NCI-H446 (cell line): ENCODE results near the gene CALHM2.
"Not testable (repeated sequence)": the region's sequence is repeated elsewhere in the genome, so short reads cannot be mapped to it uniquely, and the experiment has no call there.

Experiments
- DNase-seq, 2 experiments: peaks; one replicate each; lab custom pipeline; 2025; lab: John Stamatoyannopoulos, UW

The CALHM2 gene

GRCh38 chr10:103450201-103450695, 1.9 kb downstream of the CALHM2 start:
- DNase-seq: no peak

DNA sequence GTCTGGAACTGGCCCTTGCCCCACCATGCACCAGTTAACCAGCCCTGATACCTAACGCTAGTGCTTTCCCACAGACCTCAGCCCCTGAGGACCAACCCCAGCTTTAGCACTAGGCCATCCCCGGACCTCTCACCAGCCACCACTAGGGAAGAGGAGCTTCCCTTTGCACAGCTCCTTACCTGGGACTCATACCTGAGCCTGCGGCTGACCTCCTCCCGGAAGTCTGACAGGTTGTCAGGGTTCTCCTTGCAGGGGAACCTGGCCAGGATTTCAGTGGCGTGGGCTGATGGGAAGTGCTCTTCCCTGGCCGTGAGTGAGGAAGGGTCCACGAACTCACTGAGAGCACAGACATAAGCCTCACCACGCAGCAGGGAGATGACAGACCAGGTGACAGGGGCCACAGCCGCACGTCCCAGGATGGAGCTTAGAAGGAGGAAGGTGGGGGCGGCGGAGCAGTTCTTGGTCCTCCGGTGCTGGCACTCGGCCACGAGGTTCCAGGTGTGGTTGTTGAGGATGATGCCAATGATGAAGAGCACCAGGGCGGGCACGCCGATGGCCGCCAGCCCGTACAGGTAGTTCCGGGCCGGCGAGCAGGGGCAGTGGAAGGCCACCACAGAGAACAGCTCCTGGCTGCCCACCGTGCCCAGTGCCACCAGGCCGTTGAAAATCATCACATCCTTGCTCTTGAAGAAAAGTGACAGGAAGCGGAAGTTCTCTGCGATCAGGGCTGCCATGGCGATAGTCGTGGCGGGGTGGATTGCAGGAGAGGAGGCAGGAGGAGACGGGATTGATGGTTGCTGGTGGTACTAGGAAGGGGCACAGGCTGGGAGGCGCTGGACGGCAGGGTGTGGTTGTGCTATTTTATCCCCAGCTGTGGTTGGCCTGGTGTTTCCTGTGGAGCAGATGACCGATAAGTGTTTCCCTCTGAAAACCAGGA, 2.7 kb downstream of the CALHM2 start:
- no peak for DNase-seq

DNA sequence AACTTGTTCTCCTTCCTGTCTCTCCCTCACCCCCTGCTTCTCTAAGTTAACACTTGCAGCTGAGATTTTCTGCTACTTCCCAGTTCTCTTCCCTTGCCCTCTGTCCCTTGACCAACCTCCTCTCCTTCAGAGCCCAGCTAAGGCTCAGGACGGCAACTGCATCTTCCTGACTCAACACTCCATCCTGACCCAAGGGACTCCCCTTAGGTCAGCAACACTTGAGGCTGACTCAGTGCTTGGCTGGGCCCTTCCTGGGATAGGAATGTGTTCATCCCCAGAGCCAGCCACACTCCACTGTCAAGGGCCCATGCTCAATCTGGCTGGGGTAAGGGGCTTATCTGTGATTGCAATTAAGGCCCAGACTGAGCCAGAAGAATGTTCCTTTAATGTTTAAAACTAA, 3.4 kb downstream of the CALHM2 start:
- no peak for DNase-seq

DNA sequence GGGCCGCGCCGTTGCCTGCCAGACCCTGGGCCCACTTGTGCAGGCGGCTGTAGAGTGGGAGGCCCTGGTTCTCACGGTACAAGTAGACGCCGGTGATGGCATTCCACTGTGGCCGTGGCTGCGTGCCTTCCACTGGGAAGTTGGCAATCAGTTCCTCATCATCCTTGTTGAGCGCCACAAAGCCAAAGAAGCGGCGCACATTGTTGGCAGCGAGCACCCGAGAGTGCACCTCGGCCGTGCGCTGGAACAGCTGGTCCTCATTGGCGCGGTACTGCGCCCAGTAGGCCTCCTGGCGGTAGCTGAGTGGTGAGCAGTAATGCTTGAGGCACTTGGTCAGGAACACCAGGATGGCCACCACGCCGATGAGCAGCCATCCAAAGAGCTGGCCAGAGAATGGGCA, 5.0 kb downstream of the CALHM2 start:
- DNase-seq: no peak

DNA sequence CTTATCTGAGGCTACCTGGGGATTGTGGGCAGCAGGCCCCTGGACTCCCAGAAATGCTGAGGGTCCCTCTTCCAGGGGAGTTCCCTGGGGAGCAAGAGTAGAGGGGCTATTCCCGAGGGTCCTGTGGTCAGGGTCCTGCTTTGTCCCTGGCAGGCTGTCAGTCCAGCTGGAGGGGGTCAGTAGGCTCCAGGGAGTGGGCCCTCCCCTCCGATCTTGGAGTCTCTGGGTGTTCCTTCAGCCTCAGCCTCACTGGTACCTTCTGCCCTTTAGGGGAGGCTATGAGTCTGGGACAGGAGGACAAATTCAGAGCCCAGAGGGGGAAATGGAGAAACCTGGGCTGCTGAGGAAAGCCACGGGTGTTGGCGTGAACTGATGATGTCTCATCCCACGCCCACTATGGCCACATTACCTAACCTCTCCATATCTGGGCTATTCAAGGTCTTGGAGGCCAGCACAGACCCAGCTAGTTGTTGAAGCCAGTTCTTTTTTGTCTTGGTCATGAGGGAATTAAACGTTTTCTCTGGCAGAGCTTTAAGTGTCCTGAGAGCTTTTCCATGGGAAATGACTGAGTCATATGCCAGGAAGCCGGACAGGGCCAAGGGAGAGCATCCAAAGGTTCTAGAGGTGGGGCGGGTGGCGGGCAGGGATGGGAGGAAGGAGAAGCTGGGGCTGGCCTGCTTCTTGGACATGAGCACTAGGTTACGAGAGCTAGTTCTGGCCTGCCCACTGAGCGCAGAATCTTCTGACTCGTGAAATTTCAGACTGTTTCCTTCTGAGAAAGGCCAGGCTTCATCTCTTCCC, 6.2 kb downstream of the CALHM2 start:
- no peak for DNase-seq

GRCh38 chr10:103445366-103445765, 6.8 kb downstream of the CALHM2 start:
- no peak for DNase-seq

DNA sequence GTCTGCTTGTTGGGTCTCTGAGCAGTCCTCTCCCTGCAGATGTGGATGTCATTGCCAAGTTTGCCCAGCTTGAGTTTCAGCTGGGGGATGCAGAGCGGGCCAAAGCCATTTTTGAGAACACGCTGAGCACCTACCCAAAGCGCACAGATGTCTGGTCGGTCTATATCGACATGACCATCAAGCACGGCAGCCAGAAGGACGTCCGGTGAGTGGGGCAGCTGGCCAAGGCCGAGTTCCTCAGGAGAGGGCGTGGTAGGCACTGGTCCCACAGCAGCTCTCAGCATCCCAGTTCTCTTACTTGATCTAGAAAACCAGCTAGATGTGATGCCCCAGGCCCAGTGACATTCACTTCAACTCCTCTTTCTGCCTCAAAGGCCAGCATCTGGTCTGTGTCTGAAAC, 7.7 kb downstream of the CALHM2 start:
- DNase-seq: no peak

DNA sequence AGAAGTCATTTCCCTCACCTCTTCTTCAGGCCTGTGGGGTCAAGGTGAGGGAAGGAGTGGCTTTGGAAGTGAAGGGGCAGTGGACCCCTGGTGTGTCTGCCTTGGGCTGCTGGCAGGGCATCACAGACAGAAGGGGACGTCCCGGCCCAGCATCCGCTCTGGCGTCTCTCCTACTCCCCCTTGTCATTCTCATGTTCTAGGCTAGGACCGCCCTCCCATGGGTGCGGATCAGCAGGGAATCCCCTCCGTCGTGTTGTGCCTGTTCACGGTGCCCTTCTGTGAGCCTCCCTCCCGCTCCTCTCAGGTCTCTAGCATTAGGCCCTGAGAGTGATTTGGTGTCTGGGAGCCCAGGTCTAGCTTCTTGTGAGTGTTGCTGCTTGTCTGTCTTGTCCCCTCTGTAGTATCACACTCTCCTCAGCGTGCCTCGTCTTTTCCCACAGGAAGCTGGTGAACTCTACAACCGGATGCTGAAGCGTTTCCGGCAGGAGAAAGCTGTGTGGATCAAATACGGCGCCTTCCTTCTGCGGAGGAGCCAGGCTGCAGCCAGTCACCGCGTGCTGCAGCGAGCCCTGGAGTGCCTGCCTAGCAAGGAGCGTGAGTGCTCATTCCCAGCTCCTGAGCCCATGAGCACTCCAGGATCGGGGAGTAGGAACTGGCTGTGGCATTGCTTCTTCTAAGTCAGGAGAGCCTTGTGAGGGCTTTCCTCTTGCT, 8.5 kb downstream of the CALHM2 start:
- no peak for DNase-seq

GRCh38 chr10:103442031-103442461, 10.1 kb downstream of the CALHM2 start:
- DNase-seq: no peak

DNA sequence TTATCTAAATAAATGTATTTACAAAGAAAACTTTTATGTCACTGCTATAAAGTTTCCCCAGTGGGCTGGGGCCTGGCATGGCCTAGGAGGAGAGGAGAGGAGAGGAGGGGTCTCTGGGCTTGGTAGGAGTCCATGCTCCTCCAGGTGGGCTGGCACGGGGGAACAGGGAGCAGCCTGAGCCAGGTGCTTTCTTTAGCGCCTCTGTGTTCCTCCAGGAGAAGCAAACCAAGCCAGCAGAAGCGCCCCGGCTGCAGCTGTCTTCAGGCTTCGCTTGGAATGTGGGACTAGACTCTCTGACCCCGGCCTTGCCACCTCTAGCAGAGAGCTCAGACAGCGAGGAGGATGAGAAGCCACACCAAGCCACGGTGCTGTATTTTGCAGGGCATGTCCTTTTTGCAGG, 10.6 kb downstream of the CALHM2 start:
- DNase-seq: no peak

DNA sequence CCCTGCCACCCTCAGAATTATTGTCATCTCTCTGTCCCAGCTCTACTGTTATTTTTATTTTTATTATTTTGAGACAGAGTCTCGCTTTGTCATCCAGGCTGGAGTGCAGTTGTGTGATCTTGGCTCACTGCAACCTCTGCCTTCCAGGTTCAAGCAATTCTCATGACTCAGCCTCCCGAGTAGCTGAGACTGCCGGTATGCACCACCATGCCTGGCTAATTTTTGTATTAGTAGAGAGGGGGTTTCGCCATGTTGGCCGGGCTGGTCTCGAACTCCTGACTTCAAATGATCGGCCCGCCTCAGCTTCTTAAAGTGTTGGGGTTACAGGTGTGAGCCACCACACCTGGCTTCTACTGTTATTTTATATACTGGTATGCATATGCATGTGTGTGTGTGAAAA, 11.0 kb downstream of the CALHM2 start:
- no peak for DNase-seq

DNA sequence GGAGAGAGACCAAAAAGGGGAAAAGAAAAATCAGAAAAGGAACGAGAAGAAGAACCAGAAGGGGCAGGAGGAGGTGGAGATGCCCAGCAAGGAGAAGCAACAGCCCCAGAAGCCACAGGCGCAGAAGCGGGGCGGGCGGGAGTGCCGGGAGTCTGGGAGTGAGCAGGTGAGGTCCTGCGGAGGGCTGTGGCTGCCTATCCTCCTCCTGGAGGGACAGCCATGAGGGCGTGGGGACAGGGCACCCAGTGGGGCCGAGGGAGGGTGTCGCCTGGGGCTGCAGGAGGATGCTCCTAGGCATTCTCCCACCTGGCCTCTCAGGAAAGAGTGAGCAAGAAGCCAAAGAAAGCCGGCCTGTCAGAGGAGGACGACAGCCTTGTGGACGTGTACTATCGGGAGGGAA, 11.8 kb downstream of the CALHM2 start:
- no peak for DNase-seq

GRCh38 chr10:103439776-103440175, 12.4 kb downstream of the CALHM2 start:
- no peak for DNase-seq

GRCh38 chr10:103433858-103434257, 18.3 kb downstream of the CALHM2 start:
- no peak for DNase-seq

DNA sequence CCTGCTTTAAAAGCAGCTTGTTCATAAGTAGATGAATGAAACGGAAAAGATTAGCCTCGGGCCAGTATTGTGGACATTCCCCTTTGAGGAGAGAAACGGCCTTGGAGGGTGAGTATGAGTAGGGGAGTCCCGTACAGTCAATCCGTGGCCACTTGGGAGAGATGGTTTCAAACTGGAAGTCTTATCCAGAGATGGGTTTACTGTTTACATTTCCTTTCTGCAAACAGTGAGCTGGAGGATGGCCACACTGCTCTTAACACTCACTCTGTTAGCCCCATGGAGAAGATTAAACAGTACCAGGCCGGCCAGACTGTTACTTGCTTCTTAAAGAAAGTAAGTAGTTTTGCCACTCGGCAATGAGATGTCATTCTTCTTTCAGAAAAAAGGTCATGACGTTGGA, 20.3 kb downstream of the CALHM2 start:
- DNase-seq: no peak

DNA sequence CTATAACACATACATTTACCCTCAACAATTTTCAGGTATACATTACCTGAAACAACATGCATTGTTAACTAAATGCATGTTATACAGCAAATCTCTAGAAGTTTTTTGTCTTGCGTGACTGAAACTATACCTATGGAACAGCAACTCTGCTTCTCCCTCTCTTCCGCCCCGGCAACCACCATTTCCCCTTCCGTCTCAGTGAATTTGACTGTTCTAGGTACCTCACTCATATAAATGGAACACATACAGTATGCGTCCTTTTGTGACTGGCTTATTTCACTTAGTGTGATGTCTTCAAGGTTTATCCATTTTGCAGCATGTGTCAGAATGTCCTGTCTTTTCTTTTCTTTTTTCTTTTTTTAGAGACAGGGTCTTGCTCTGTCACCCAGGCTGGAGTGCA, 22.5 kb downstream of the CALHM2 start:
- no peak for DNase-seq

GRCh38 chr10:103428989-103429643, 23.1 kb downstream of the CALHM2 start:
- DNase-seq: no peak

DNA sequence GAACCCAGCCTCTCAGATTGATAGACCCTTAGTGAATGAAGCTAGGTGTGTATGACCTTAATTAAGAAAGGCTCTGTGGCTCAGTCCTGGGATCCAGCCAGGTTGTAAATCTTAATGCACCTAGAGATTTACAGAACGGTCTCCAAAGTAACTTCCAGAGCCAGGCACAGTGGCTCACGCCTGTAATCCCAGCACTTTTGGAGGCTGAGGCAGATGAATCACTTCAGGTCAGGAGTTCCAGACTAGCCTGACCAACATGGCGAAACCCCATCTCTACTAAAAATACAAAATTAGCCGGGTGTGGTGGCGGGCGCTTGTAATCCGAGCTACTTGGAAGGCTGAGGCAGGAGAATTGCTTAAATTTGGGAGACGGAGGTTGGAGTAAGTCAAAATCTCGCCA, 24.3 kb downstream of the CALHM2 start:
- no peak for DNase-seq

GRCh38 chr10:103423748-103424147, 28.4 kb downstream of the CALHM2 start:
- DNase-seq: no peak

DNA sequence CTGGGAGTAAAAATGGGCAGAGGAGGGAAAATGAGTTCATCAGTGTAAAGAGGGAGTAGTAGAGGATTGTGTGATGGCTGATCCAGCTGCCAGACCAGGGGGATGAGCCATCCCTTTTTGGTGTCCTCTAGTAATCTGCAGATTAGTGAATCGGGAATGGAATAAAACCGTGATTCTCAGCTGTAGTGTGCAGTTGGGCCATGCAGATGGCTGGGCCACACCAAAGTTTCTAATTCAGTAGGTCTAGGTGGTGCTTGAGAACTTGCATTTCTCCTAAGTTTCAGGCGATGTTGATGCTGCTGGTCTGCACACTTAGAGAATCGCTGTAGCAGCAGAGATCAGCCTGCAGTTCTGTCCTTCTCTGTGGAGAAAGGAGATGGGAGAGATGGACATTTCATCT, 33.1 kb downstream of the CALHM2 start:
- DNase-seq: no peak

DNA sequence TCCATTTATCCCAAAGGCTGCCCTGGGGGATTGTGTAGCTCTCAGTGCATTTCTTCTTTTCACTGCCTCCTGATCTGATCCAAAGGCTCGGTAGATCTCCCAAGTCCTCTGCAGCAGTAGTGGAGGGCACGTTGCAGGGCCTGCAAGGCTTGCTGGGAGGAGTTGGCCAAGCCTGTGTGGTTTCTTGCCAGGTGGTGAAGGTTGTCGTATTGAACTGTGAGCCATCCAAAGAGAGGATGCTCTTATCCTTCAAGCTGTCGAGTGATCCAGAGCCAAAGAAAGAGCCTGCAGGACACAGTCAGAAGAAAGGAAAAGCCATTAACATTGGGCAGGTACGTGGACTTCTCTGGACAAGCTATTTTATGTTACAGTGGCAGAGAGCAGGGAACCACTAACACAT, 34.6 kb downstream of the CALHM2 start:
- no peak for DNase-seq

- DNase-seq: not testable (repeated sequence)
Observed at GRCh38 chr10:103417148-103417469, 35.1 kb downstream of the CALHM2 start.
